B cell (primary cell): ENCODE measurements around the gene KCNT1.

Source experiments
- CTCF ChIP-seq: fragments of 200-600 bp; IDR thresholded peaks from one replicate; pipeline ENCODE4 v1.8.0; 2022; ENCODE audit warnings: antibody characterized with exemption, mild to moderate bottlenecking
- EZH2 ChIP-seq: IDR thresholded peaks from 2 replicates; pipeline ENCODE4 v1.6.1; 2012; ENCODE audit warnings: borderline replicate concordance, low read depth, mild to moderate bottlenecking, moderate library complexity, low read length; ENCODE audit not compliant: insufficient read depth, poor library complexity, severe bottlenecking

GRCh38 chr9:135790850-135791249 lies 88.9 kb downstream of the KCNT1 start:
- TF ChIP-seq EZH2 (no peak), CTCF (no peak)
